Gastrocnemius medialis (tissue), 4 donors: ENCODE measurements around the gene KLF3.

Source experiments
- CTCF ChIP-seq, 5 experiments: fragments of 450-650 bp in 3 of 5; fragments of 200-600 bp in 2 of 5; sonication (generic) in 2 of 5; IDR thresholded peaks in 4 of 5; conservative IDR thresholded peaks in 1 of 5; 1 replicate in 4 of 5; 2 replicates in 1 of 5; pipeline ENCODE4 v1.5.1; 2016 to 2019; ENCODE audit warnings: antibody characterized with exemption in 5 of 5, mild to moderate bottlenecking in 3 of 5, moderate library complexity in 3 of 5
- POLR2A ChIP-seq, 2 donors: fragments of 450-650 bp; IDR thresholded peaks; one replicate each; pipeline ENCODE4 v1.6.1; 2017; ENCODE audit warnings: antibody characterized with exemption in 2 of 2, mild to moderate bottlenecking in 2 of 2, moderate library complexity in 2 of 2

GRCh38 chr4:38743866-38744265 lies 79.9 kb downstream of the KLF3 start:
- TF ChIP-seq POLR2A (IDR thresholded peaks at IDR 0.05) (no peak), CTCF (IDR thresholded peaks at IDR 0.05 in 4 of 5, conservative IDR thresholded peaks at IDR 0.05 in 1 of 5) (no peak)
